Spleen (tissue), 11 donors: ENCODE measurements around the gene SORBS2. TPM values are rescaled to one million over a fixed set of nuclear protein-coding genes. Genes with fewer than 3 reads are reported as not detected.
A peak's percentile ranks its signal among the peaks of the same experiment; 100 is the strongest.

Experiments used
- DNase-seq: peaks from one replicate; pipeline ENCODE4 v3.0.0-alpha.2; 2020
- H3K27ac ChIP-seq, 8 donors: fragments of 200-600 bp; sonication (generic) in 7 of 8; 1 replicate in 4 of 8; 2 replicates in 4 of 8; pipeline versions ENCODE4 v1.5.0 to v1.8.0; 2016 to 2021; ENCODE audit warnings: inconsistent platforms in 4 of 8, mild to moderate bottlenecking in 4 of 8, moderate library complexity in 1 of 8
- H3K27me3 ChIP-seq, 7 donors: fragments of 200-600 bp; sonication (generic) in 6 of 7; replicated peaks in 1 of 7; 1 replicate in 4 of 7; 2 replicates in 3 of 7; pipeline versions ENCODE4 v1.5.0 to v1.8.0; 2016 to 2021; ENCODE audit warnings: inconsistent platforms in 3 of 7, mild to moderate bottlenecking in 1 of 7
- H3K36me3 ChIP-seq, 6 donors: fragments of 200-600 bp; sonication (generic) in 5 of 6; 1 replicate in 4 of 6; 2 replicates in 2 of 6; pipeline versions ENCODE4 v1.5.0 to v1.8.0; 2016 to 2021; ENCODE audit warnings: inconsistent platforms in 2 of 6
- H3K4me1 ChIP-seq, 6 donors: fragments of 200-600 bp; sonication (generic) in 5 of 6; 1 replicate in 3 of 6; 2 replicates in 3 of 6; pipeline versions ENCODE4 v1.5.0 to v1.8.0; 2016 to 2021; ENCODE audit warnings: inconsistent platforms in 3 of 6
- H3K4me3 ChIP-seq, 8 donors: fragments of 200-600 bp; sonication (generic) in 7 of 8; 1 replicate in 4 of 8; 2 replicates in 4 of 8; pipeline versions ENCODE4 v1.5.0 to v1.8.0; 2016 to 2021; ENCODE audit warnings: inconsistent platforms in 4 of 8, mild to moderate bottlenecking in 4 of 8, moderate library complexity in 2 of 8
- H3K9me3 ChIP-seq, 8 donors: fragments of 200-600 bp; sonication (generic) in 7 of 8; 1 replicate in 4 of 8; 2 replicates in 4 of 8; pipeline versions ENCODE4 v1.5.0 to v1.8.0; 2016 to 2021; ENCODE audit warnings: inconsistent platforms in 4 of 8
- POLR2A ChIP-seq, 3 donors: fragments of 450-650 bp; IDR thresholded peaks; one replicate each; pipeline ENCODE4 v1.5.1; 2017; ENCODE audit warnings: antibody characterized with exemption in 3 of 3, mild to moderate bottlenecking in 1 of 3
- POLR2AphosphoS5 ChIP-seq, 3 donors: sonication (generic); formaldehyde crosslinking; IDR thresholded peaks; one replicate each; pipeline ENCODE4 v1.5.1; 2017; ENCODE audit warnings: antibody characterized with exemption in 3 of 3
- WGBS, 5 donors: extraction: QIAGEN DNeasy Blood & Tissue Kit in 3 of 5; methylation state at CpG; one replicate each; pipeline versions ENCODE4 v1.1.5 to v1.1.7; 2013 to 2018; 5-methylcytosine and 5-hydroxymethylcytosine counted together
- intact Hi-C: fragments of 100-400 bp; cut with DNase I; formaldehyde crosslinking; loops from one replicate; pipeline ENCODE4 v1.15.0; 2023; ENCODE audit warnings: low total_unique reads
- polyA plus RNA-seq, 3 donors: library from polyadenylated mRNA; stranded (reverse); fragments of 200-250 nt; gene quantifications; one replicate each; pipeline ENCODE4 v1.2.1, GENCODE V29; 2013
- total RNA-seq, 7 donors: library from RNA; depleted of rRNA in 3 of 7; stranded (reverse); fragments of >200 nt in 3 of 7; fragmentation: NEBNext Ultra II Directional in 4 of 7; extraction: Animal tissue kit (Norgen Biotek cat#: 25700) in 4 of 7; gene quantifications; one replicate each; pipeline versions ENCODE4 v1.1.0 to v1.2.1, GENCODE V29; 2016 to 2021
- TF ChIP-seq, protein P1 (sequence below), 11 experiments: fragments of 200-600 bp in 7 of 11; fragments of 450-650 bp in 4 of 11; sonication (generic) in 4 of 11; IDR thresholded peaks in 8 of 11; conservative IDR thresholded peaks in 3 of 11; 1 replicate in 7 of 11; 2 replicates in 4 of 11; pipeline versions ENCODE4 v1.4.0 to v1.8.0; 2016 to 2021; ENCODE audit warnings: antibody characterized with exemption in 11 of 11, inconsistent platforms in 4 of 11, mild to moderate bottlenecking in 1 of 11
- donor health status: healthy with polysubstance abuse.
- donor health status: DM: no; HTN: no; CAD: no; lungs with moderate emphysema.
- donor health status: DM: no; HTN: no; CAD: no.
- donor health status: Bipolar disorder and iron deficiency.
- donor health status: healthy.
- donor health status: DM: no; HTN: no; CAD: no.
- donor health status: DM: yes; HTN: yes; CAD: no.

The SORBS2 gene
- total and polyA plus RNA-seq, 10 donors = 5.9 to 128 (median 84.8) TPM

DNA sequence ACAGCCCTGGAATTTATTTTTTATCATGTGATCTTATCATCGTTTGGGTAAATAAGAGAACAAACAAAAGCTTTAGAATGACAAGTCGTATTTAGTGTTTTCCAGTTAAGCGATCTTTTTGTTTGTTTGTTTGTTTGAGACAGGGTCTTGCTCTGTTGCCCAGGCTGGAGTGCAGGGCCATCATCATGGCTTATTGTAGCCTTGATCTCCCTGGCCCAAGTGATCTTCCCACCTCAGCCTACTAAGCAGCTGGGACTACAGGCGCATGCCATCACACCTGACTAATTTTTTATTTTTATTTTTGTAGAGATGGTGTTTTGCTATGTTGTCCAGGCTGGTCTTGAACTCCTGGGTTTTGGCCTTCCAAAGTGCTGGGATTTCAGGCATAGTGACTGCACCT, 219.6 kb downstream of the SORBS2 start:
- Histone ChIP-seq H3K4me3 (no peak overlapping the region), H3K4me1 (peaks cover 0 to 9% (median 4%) of the 10 kb centered on the region in 6 donors), H3K36me3 (peaks cover 0 to 4% (median 0%) of the 10 kb centered on the region in 6 donors), H3K27ac (no peak overlapping the region), H3K27me3 (peaks cover 0 to 27% (median 0%) of the 10 kb centered on the region in 7 donors), H3K9me3 (no peaks in the 10 kb centered on the region)
- intact Hi-C loops = no loop called here
- WGBS, 5 donors = 86 to 93% (median 89%) methylated on average over 4 of the region's 4 CpGs
- TF ChIP-seq POLR2AphosphoS5 (IDR thresholded peaks at IDR 0.05) = no peak
- TF ChIP-seq POLR2A (IDR thresholded peaks at IDR 0.05) = no peak
- TF ChIP-seq, protein P1, sequence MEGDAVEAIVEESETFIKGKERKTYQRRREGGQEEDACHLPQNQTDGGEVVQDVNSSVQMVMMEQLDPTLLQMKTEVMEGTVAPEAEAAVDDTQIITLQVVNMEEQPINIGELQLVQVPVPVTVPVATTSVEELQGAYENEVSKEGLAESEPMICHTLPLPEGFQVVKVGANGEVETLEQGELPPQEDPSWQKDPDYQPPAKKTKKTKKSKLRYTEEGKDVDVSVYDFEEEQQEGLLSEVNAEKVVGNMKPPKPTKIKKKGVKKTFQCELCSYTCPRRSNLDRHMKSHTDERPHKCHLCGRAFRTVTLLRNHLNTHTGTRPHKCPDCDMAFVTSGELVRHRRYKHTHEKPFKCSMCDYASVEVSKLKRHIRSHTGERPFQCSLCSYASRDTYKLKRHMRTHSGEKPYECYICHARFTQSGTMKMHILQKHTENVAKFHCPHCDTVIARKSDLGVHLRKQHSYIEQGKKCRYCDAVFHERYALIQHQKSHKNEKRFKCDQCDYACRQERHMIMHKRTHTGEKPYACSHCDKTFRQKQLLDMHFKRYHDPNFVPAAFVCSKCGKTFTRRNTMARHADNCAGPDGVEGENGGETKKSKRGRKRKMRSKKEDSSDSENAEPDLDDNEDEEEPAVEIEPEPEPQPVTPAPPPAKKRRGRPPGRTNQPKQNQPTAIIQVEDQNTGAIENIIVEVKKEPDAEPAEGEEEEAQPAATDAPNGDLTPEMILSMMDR (IDR thresholded peaks at IDR 0.05 in 8 of 11, conservative IDR thresholded peaks at IDR 0.05 in 3 of 11) = no peak
- no peak for DNase-seq

DNA sequence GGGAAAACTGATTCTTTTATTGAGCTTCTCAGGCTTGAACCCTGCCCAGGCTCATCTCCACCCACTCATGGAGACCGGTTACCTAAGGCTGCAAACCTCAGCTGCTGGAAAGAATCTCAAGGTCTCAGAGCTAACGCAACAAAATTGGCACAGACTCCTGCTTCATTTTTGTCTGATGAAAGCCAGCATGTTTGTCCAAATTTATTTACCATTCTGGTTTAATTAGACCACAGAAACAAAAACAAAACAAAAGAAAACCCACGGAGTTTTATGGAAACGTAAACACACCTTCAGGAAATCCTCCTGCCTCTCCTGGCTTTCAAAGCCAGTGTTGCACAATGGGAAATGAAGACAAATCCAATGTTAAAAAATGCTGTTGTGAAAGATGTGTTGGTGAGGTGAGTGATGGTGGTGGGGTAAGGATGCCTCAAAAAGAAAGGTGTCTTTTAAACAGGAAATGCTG, 220.3 kb downstream of the SORBS2 start:
- Histone ChIP-seq H3K27me3 (peaks cover 0 to 29% (median 0%) of the 10 kb centered on the region in 7 donors), H3K27ac (peak overlapping the region in 1 of 8 donors; percentile 21), H3K36me3 (peaks cover 0 to 9% (median 0%) of the 10 kb centered on the region in 6 donors), H3K4me1 (peaks cover 0 to 10% (median 4%) of the 10 kb centered on the region in 6 donors), H3K9me3 (no peaks in the 10 kb centered on the region), H3K4me3 (no peak overlapping the region)
- intact Hi-C loops = no loop called here
- no peak for DNase-seq
- TF ChIP-seq, protein P1 (IDR thresholded peaks at IDR 0.05 in 8 of 11, conservative IDR thresholded peaks at IDR 0.05 in 3 of 11) = no peak
- TF ChIP-seq POLR2A (IDR thresholded peaks at IDR 0.05) (no peak), POLR2AphosphoS5 (IDR thresholded peaks at IDR 0.05) (no peak)
- WGBS, 5 donors = 44 to 64% (median 51%) methylated on average over 4 of the region's 4 CpGs

DNA sequence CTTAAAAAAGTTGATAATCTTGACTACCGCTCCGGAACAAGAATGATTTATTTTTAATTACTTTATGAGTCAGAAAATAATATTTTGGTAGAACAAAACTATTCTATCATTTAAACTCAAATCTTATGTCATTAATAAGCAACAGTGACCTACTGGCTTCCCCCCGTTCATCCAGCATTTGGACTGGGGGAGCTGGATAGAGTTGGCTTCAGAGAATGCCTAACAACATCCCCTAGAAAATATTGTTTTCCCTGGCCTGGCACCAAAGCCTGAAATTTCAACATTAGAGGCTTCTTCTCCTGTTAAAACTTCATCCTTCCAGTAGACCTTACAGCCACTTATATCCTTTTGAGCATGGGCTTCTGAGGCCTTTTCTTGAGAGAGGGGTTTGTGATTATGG, 221.0 kb downstream of the SORBS2 start:
- TF ChIP-seq POLR2AphosphoS5 (IDR thresholded peaks at IDR 0.05) (no peak), POLR2A (IDR thresholded peaks at IDR 0.05) (no peak)
- TF ChIP-seq, protein P1 (IDR thresholded peaks at IDR 0.05 in 8 of 11, conservative IDR thresholded peaks at IDR 0.05 in 3 of 11) = no peak
- Histone ChIP-seq H3K9me3 (no peaks in the 10 kb centered on the region), H3K27me3 (peaks cover 0 to 30% (median 0%) of the 10 kb centered on the region in 7 donors), H3K36me3 (peaks cover 0 to 9% (median 0%) of the 10 kb centered on the region in 6 donors), H3K4me1 (peaks cover 0 to 10% (median 4%) of the 10 kb centered on the region in 6 donors), H3K27ac (peak overlapping the region in 1 of 8 donors; percentile 21), H3K4me3 (no peak overlapping the region)
- 79 to 89% (median 84%) methylated on average over 3 of the region's 3 CpGs for WGBS, 5 donors
- no peak for DNase-seq
- intact Hi-C loops = no loop called here

DNA sequence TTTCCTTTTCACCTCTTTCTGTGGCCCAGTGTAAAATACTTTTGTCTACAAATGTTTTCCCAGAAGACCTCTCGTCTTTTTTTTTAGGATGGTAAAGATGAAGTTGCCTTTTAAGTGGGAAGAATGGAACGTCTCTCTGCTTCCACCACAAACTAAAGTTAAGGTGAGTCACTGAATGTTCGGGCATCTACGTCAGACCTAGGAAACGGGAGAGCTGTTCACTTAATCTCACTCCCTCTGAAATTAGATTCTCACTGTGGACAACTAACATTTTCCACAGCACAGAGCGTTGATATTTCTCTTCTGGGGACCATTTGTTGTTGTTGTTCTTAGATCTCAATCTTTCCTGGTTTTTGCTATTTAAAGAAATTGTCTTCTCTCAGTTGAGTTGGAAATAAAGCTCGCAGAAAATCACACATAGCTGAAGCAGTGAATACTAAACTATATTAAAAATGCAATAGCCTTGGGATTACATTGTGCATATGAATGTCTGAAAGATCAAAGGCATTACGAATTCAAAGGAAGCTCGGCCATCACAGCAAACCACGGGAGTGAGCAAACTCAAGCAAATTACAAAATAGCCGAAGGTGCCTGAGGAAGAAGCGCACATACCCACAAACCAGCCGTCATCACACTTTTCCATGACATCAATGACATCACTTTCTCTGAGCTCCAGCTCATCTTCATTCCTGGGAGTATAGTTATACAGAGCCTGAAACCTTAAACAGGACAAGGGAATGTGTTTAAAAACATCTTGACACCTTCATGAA, 222.7 kb downstream of the SORBS2 start:
- whole genome bisulfite sequencing, 5 donors = 81 to 88% (median 86%) methylated on average over 13 of the region's 13 CpGs
- TF ChIP-seq, protein P1 (IDR thresholded peaks at IDR 0.05 in 8 of 11, conservative IDR thresholded peaks at IDR 0.05 in 3 of 11) = no peak
- TF ChIP-seq POLR2A (IDR thresholded peaks at IDR 0.05) (no peak), POLR2AphosphoS5 (IDR thresholded peaks at IDR 0.05) (no peak)
- intact Hi-C loops = no loop called here
- no peak for DNase-seq
- Histone ChIP-seq H3K9me3 (no peaks in the 10 kb centered on the region), H3K27ac (no peak overlapping the region), H3K4me1 (peaks cover 0 to 10% (median 4%) of the 10 kb centered on the region in 6 donors), H3K27me3 (peaks cover 0 to 36% (median 0%) of the 10 kb centered on the region in 7 donors), H3K36me3 (peaks cover 0 to 9% (median 0%) of the 10 kb centered on the region in 6 donors), H3K4me3 (no peak overlapping the region)
